ENCODE measurements around the gene LYST. TPM values are rescaled to one million over a fixed set of nuclear protein-coding genes. Genes with fewer than 3 reads are reported as not detected.
"Not testable (repeated sequence)": the region's sequence is repeated elsewhere in the genome, so short reads cannot be mapped to it uniquely, and the experiment has no call there.

LYST gene, protein sequence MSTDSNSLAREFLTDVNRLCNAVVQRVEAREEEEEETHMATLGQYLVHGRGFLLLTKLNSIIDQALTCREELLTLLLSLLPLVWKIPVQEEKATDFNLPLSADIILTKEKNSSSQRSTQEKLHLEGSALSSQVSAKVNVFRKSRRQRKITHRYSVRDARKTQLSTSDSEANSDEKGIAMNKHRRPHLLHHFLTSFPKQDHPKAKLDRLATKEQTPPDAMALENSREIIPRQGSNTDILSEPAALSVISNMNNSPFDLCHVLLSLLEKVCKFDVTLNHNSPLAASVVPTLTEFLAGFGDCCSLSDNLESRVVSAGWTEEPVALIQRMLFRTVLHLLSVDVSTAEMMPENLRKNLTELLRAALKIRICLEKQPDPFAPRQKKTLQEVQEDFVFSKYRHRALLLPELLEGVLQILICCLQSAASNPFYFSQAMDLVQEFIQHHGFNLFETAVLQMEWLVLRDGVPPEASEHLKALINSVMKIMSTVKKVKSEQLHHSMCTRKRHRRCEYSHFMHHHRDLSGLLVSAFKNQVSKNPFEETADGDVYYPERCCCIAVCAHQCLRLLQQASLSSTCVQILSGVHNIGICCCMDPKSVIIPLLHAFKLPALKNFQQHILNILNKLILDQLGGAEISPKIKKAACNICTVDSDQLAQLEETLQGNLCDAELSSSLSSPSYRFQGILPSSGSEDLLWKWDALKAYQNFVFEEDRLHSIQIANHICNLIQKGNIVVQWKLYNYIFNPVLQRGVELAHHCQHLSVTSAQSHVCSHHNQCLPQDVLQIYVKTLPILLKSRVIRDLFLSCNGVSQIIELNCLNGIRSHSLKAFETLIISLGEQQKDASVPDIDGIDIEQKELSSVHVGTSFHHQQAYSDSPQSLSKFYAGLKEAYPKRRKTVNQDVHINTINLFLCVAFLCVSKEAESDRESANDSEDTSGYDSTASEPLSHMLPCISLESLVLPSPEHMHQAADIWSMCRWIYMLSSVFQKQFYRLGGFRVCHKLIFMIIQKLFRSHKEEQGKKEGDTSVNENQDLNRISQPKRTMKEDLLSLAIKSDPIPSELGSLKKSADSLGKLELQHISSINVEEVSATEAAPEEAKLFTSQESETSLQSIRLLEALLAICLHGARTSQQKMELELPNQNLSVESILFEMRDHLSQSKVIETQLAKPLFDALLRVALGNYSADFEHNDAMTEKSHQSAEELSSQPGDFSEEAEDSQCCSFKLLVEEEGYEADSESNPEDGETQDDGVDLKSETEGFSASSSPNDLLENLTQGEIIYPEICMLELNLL (N-terminal part only)
- total RNA-seq: 51.0 and 53.5 TPM in 2 replicates

DNA sequence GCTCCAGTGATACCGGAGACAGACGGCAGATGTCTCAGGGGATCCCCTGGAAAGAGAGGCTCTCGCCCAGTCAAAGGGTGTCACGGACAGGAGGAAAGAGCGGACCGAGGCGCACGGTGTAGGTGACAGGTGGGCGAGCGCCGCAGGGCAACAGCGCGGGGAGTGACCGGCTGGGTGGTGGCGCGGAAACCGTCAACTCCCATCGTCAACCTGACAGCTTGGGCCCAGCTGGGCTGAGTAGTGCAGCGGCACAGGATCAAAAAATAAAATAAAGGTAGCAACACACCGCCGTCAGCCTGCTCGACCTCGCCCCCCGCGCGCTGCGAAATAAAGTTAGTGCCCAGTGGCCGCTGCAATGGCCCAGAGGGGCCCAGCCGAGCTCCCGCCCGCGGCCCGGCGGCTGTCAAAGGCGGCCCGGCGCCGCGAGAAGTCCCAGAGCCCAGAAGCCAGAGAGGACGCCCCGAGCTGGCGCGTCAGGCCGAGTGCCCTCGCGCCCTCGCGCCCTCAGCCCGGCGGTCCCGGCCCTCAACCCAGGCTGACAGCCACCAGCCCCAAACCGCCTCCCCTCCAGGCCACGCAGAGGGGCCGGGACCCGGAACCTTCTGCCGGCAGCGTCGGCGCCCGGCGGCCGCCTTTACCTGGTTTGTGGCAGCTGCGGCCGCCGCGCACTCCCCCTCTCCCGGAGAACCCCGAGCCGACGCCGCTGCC lies at the start of gene LYST:
TSS of gene LYST (minus strand) at position 702 of the 708 bp plus-strand sequence. CDS start 36,489 bp downstream, outside the sequence.
- intact Hi-C loops (cut with micrococcal nuclease): loop anchor here (1.0 to 10.0 kb wide), 14 partner anchors 57 to 1494 kb away; partner anchors contain the start of genes B3GALNT2, COA6, MTR and TARBP1

DNA sequence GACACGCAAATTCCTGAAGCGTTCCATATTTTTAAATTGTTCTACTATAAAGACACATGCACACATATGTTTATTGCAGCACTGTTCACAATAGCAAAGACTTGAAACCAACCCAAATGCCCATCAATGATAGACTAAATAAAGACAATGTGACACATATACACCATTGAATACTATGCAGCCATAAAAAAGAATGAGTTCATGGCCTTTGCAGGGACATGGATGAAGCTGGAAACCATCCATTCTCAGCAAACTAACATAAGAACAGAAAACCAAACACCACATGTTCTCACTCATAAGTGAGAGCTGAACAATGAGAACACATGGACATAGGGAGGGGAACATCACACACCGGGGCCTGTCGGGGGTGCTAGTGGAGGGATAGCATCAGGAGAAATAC lies 48.8 kb upstream of the LYST start:
- intact Hi-C loops (cut with micrococcal nuclease): not testable (repeated sequence)

DNA sequence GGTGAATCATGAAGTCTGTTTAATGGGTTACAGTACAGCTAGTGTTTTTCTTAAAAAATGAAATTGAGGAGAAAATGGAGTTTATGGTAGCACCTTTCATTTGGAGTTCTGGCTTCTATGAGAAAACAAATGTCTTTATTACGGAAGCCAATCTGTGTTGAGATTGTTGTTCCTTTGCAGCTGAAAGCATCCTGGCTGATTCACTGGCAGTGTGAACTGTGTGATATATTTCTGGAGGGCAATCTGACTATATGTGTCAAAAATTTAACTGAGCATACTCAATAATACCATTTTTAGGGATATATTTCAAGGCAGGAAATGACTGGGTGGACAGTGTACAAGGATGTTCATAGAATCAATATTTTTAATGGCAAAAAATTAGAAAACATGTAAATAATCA lies 46.6 kb upstream of the LYST start:
- intact Hi-C loops (cut with micrococcal nuclease): no loop called here

DNA sequence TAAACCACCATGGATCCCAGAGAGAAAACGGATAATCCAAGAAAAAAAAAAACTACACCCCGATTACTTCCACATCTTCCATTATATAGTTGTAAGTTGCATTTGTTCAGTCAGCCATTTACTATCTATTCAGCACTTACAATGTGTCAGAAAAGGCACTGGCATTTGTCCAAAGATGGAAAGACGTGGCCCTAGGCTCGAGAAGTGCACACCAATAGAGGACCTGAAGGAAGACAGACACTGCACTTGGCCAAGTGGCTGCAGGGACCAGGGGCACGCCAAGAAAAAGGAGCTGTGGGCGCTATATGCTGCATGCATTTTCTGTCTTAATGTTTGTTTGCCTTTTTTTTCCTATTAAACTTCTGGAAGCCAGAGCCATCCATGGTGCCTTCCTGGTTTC lies 45.2 kb upstream of the LYST start:
- intact Hi-C loops (cut with micrococcal nuclease): loop anchor here (2.0 kb wide), 1 partner anchor 41 kb away; no protein-coding TSS in a partner anchor

GRCh38 chr1:235911300-235911662 lies 44.6 kb upstream of the LYST start:
- intact Hi-C loops (cut with micrococcal nuclease): loop anchor here (2.0 kb wide), 1 partner anchor 42 kb away; no protein-coding TSS in a partner anchor

DNA sequence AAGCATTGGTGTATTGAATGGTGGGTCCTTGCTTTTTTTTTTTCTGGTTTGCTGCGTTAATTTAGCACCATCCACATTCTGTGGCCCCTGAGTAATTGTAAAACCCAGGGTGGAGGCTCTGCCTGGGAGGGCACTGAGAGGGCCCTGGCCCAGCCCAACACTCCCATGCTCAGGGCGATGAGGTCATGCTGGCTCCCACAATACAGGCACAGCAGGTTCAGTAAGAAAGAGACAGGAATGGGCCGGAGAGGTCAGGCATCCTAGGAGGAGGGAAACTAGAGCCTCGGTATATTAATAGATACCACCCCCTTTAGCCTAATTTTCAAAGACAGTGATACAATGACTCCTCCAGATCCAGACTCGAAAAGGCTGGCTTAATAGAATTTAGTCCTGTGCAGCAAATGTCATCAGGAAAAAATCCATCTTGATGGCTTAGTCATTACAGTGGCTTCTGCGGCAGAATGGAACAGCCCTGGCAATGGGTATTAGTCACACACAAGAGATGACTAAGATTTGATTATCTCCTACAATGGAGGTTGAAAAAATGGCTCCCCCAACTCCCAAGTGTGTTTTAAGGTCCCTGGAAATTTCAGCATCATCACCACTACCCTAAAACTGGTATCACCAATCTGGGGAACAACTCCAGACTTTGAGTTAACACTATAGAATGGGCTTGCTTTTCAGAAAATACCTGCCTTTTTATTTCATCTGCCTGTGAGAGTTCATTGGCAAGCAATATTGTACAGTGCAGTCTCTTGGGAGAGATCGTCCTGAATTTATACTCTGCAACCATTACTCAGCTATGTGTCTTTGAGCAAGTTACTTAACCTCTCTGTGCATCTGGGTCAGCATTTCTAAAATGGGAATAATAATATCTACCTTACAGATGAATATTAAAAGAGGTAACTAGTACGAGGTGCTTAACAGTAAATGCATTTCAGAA lies 43.9 kb upstream of the LYST start:
- intact Hi-C loops (cut with micrococcal nuclease): loop anchor here (1.0 to 2.0 kb wide), 2 partner anchors 22 to 42 kb away; no protein-coding TSS in a partner anchor

- intact Hi-C loops (cut with micrococcal nuclease): no loop called here
These were observed 42.2 kb upstream of the LYST start for GRCh38 chr1:235908742-235909520.

DNA sequence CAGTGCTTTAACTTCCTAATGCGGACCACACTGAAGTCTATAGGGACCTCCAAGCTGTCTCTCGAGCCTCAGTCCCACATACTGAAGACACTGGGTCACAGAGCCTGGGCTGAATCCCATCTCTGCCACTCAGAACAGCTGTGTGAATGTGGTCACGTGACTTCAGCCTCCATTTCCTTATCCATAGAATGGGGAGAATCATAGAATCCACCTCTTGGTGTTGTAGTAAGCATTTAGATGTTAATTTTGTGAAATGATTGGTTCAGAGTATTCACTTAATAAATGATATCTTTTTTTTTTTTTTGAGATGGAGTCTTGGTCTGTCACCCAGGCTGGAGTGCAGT lies 41.2 kb upstream of the LYST start:
- intact Hi-C loops (cut with micrococcal nuclease): no loop called here

DNA sequence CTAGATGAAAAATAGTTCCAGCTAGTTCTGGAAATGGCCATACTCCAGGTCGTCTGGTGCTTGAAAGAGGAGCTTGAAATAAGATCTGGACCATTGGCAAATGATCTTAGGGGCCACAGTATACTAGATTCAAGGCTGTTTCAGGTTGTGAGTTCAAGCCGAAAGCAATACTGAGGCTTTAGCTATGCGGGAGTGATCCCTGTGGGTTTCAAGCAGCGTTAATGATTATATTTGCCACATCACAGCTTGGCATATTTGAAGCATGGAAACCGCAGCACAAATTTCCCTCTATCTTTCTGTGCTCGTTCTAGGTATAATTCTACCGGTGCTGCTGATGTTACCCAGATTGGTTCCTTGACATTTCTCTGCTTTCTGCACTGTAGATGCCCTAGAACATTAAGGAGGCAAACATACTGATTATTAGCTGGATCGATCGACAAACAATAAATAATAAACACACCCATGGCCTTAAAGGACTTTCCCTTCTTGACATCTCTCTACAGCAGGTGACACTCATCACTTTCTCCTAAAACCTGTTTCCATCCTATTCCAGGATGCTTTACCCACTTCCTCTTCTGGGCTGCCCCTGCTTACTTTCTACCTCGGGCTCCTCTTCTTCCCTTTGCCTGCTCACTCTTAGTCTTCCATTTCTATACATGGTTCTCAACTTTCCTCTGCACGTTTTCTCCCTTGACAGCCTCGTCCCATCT lies 40.6 kb upstream of the LYST start:
- intact Hi-C loops (cut with micrococcal nuclease): no loop called here

DNA sequence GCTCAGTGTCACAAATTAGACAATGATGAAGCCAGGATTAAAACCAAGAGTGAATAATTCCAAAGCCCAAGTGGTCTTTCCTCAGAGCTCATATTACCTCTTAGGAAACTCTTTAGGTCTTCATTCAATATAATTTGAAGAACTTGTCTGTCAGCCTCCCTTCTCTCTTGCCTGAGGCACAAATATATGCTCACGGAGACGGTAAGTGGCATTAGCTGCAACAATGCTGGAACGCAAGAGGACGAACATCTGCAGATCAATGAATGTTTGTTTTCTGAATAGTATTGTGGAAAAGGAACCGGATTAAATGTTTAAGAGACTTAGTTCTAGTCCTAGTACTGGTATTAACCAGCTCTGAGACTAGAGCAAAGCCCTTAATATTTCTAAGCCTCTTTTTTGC lies 39.7 kb upstream of the LYST start:
- intact Hi-C loops (cut with micrococcal nuclease): no loop called here

DNA sequence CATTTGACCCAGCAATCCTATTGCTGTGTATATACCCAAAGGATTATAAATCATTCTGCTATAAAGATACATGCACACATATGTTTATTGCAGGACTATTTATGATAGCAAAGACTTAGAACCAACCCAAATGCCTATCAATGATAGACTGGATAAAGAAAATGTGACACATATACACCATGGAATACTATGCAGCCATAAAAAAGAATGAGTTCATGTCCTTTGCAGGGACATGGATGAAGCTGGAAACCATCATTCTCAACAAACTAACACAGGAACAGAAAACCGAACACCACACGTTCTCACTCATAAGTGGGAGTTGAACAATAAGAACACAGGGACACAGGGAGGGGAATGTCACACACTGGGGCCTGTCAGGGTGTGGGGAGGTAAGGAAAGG lies 37.1 kb upstream of the LYST start:
- intact Hi-C loops (cut with micrococcal nuclease): not testable (repeated sequence)

GRCh38 chr1:235902677-235903542 lies 36.2 kb upstream of the LYST start:
- intact Hi-C loops (cut with micrococcal nuclease): no loop called here

- intact Hi-C loops (cut with micrococcal nuclease): no loop called here
These were observed 34.8 kb upstream of the LYST start for GRCh38 chr1:235901461-235901860.

DNA sequence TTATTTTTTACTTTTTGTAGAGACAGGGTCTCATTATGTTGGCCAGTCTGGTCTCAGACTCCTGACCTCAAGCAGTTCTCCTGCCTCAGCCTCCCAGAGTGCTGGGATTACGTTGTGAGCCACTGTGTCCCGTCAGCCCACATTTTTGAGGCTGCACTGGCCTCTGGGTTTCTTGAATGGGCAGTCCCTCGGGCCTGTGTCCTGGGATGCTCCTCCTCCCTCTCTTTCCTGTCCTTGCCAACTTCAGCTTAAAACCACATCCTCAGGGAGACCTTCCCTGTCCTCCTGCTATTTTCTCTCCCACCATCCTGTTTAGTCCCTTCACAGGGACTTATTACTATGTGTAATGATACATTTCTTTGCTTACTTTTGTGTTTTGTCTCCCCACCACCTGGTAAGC lies 31.4 kb upstream of the LYST start:
- intact Hi-C loops (cut with micrococcal nuclease): no loop called here

GRCh38 chr1:235893840-235894239 lies 27.1 kb upstream of the LYST start:
- intact Hi-C loops (cut with micrococcal nuclease): no loop called here

GRCh38 chr1:235892734-235893413 lies 26.2 kb upstream of the LYST start:
- intact Hi-C loops (cut with micrococcal nuclease): no loop called here

DNA sequence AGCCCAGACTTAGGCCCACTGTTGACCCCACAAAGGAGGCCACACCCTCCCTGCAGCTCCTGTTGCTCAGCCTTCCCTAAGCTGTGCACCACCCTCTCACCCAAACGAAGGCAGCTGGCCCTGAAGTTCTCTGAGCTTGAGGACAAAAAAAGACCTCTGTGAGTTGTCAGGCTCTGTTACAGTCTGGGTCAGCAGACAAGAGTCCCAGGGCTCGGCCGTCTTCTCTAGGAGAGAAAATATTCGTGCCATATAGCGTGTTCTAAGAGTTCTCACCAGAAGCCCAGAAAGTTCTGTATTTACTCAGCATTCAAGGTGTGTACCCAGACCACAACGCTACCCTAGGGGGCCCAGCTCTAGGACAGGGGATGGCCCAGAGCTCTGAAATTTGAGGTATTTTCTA lies 25.5 kb upstream of the LYST start:
- intact Hi-C loops (cut with micrococcal nuclease): no loop called here

Data from T-helper 1 cell treated with Interleukin-12 subunit alpha and Interleukin-12 subunit beta and Interleukin-4 antibody, amounts not matched to agents 30 ng/mL and 1 ng/mL, for 36 hours (primary cell).